Keratinocyte (primary cell): ENCODE measurements around the gene PDE11A.

Experiments
- EZH2 ChIP-seq: IDR thresholded peaks from one replicate; pipeline ENCODE4 v1.6.1; 2012; ENCODE audit warnings: inconsistent platforms, mild to moderate bottlenecking, low read length, moderate library complexity
- TF ChIP-seq, protein P1 (sequence below), 3 experiments: IDR thresholded peaks in 1 of 3; conservative IDR thresholded peaks in 1 of 3; optimal IDR thresholded peaks in 1 of 3; 2 replicates in 2 of 3; 3 replicates in 1 of 3; pipeline versions ENCODE3 to v1.5.1; 2011; ENCODE audit warnings: low read length in 3 of 3, mild to moderate bottlenecking in 3 of 3, moderate library complexity in 2 of 3, control low read depth in 1 of 3, inconsistent platforms in 1 of 3; ENCODE audit not compliant: insufficient read depth in 2 of 3; ENCODE audit errors: extremely low read depth in 1 of 3

DNA sequence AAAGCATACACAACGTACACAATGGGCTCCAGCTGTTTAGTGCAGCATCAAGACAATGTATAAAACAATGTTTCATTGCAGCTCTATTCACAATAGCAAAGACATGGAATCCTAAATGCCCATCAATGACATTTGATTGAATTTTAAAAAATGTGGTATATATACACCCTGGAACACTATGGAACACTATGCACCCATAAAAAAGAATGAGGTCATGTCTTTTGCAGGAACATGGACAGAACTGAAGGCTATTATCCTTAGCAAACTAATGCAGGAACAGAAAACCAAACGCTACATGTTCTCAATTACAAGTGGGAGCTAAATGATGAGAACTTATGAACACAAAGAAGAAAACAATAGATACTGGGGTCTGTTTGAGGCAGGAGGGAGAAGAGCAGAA lies 364.5 kb downstream of the PDE11A start:
- TF ChIP-seq, protein P1, sequence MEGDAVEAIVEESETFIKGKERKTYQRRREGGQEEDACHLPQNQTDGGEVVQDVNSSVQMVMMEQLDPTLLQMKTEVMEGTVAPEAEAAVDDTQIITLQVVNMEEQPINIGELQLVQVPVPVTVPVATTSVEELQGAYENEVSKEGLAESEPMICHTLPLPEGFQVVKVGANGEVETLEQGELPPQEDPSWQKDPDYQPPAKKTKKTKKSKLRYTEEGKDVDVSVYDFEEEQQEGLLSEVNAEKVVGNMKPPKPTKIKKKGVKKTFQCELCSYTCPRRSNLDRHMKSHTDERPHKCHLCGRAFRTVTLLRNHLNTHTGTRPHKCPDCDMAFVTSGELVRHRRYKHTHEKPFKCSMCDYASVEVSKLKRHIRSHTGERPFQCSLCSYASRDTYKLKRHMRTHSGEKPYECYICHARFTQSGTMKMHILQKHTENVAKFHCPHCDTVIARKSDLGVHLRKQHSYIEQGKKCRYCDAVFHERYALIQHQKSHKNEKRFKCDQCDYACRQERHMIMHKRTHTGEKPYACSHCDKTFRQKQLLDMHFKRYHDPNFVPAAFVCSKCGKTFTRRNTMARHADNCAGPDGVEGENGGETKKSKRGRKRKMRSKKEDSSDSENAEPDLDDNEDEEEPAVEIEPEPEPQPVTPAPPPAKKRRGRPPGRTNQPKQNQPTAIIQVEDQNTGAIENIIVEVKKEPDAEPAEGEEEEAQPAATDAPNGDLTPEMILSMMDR (optimal IDR thresholded peaks at IDR 0.05 in 1 of 3, IDR thresholded peaks at IDR 0.05 in 1 of 3, conservative IDR thresholded peaks at IDR 0.05 in 1 of 3; ENCODE audit: extremely low read depth in 1 of 3, insufficient read depth in 2 of 3, low read length in 3 of 3): no peak
- no peak for TF ChIP-seq EZH2
